Mesothelial cell of epicardium (in vitro differentiated cells): ENCODE results near the gene FES. TPM values are rescaled to one million over a fixed set of nuclear protein-coding genes. Genes with fewer than 3 reads are reported as not detected.
"Not testable (repeated sequence)": the region's sequence is repeated elsewhere in the genome, so short reads cannot be mapped to it uniquely, and the experiment has no call there.

ENCODE experiments used
- DNase-seq, 2 experiments: peaks; one replicate each; pipeline ENCODE4 v3.0.0; 2021; ENCODE audit warnings: low spot score in 2 of 2; ENCODE audit not compliant: unreplicated experiment in 2 of 2
- H3K27ac Mint-ChIP-seq: 2 replicates; pipeline ENCODE4 v1.8.0; 2021; ENCODE audit warnings: mixed read lengths
- H3K27me3 Mint-ChIP-seq: 2 replicates; pipeline ENCODE4 v1.8.0; 2021; ENCODE audit warnings: low read depth, mixed read lengths
- H3K36me3 Mint-ChIP-seq: 2 replicates; pipeline ENCODE4 v1.8.0; 2021; ENCODE audit warnings: mixed read lengths
- H3K4me1 Mint-ChIP-seq: 2 replicates; pipeline ENCODE4 v1.8.0; 2021; ENCODE audit warnings: mixed read lengths
- H3K4me3 Mint-ChIP-seq: 2 replicates; pipeline ENCODE4 v1.8.0; 2021; ENCODE audit warnings: mild to moderate bottlenecking, moderate library complexity, mixed read lengths
- H3K9me3 Mint-ChIP-seq: 2 replicates; pipeline ENCODE4 v1.8.0; 2021; ENCODE audit warnings: mixed read lengths
- CTCF ChIP-seq: fragments of 200-600 bp; sonication (generic); IDR thresholded peaks from one replicate; pipeline ENCODE4 v1.5.0; 2021; ENCODE audit warnings: antibody characterized with exemption; ENCODE audit not compliant: unreplicated experiment
- total RNA-seq: library from RNA; stranded (reverse); gene quantifications from 3 replicates; pipeline ENCODE4 v1.2.1, GENCODE V29; 2021

FES gene
- total RNA-seq, 1 donor from 2014 or later: 32.6 TPM

- H3K27me3 Mint-ChIP-seq: no peaks in the 10 kb centered on the region
- H3K27ac Mint-ChIP-seq: no peak overlapping the region
Observed at GRCh38 chr15:90845201-90845949, 38.9 kb upstream of the FES start.

GRCh38 chr15:90849424-90849823 is 34.9 kb upstream of the FES start:
- not testable (repeated sequence) for DNase-seq, H3K36me3 Mint-ChIP-seq, H3K9me3 Mint-ChIP-seq, H3K27me3 Mint-ChIP-seq, H3K4me3 Mint-ChIP-seq, H3K4me1 Mint-ChIP-seq, H3K27ac Mint-ChIP-seq

More at GRCh38 chr15:90845201-90845949, 38.9 kb upstream of the FES start:
- H3K4me1 Mint-ChIP-seq: peaks cover 5% of the 10 kb centered on the region
- H3K36me3 Mint-ChIP-seq: no peaks in the 10 kb centered on the region
- no peaks in the 10 kb centered on the region for H3K9me3 Mint-ChIP-seq
- no peak overlapping the region for H3K4me3 Mint-ChIP-seq
- DNase-seq: no peak
- TF ChIP-seq CTCF: no peak

- Mint-ChIP-seq H3K9me3 (no peaks in the 10 kb centered on the region), H3K36me3 (peaks cover 4% of the 10 kb centered on the region), H3K4me1 (no peaks in the 10 kb centered on the region), H3K4me3 (no peak overlapping the region), H3K27me3 (no peaks in the 10 kb centered on the region), H3K27ac (no peak overlapping the region)
- no peak for TF ChIP-seq CTCF
- DNase-seq: no peak
Observed at GRCh38 chr15:90851114-90851513, 33.2 kb upstream of the FES start.

- no peak overlapping the region for H3K4me3 Mint-ChIP-seq
- DNase-seq: no peak
- peaks cover 4% of the 10 kb centered on the region for H3K36me3 Mint-ChIP-seq
- no peak for TF ChIP-seq CTCF
- H3K9me3 Mint-ChIP-seq: no peaks in the 10 kb centered on the region
- H3K4me1 Mint-ChIP-seq: no peaks in the 10 kb centered on the region
- H3K27ac Mint-ChIP-seq: no peak overlapping the region
- H3K27me3 Mint-ChIP-seq: no peaks in the 10 kb centered on the region
Observed at GRCh38 chr15:90851940-90852339, 32.4 kb upstream of the FES start.

GRCh38 chr15:90855139-90855538 is 29.2 kb upstream of the FES start:
- Mint-ChIP-seq H3K27me3 (no peaks in the 10 kb centered on the region), H3K9me3 (no peaks in the 10 kb centered on the region), H3K36me3 (peaks cover 4% of the 10 kb centered on the region), H3K27ac (no peak overlapping the region), H3K4me1 (peaks cover 5% of the 10 kb centered on the region), H3K4me3 (no peak overlapping the region)
- DNase-seq: no peak
- TF ChIP-seq CTCF: no peak

- no peaks in the 10 kb centered on the region for H3K9me3 Mint-ChIP-seq
- no peaks in the 10 kb centered on the region for H3K27me3 Mint-ChIP-seq
- no peak overlapping the region for H3K4me3 Mint-ChIP-seq
- no peaks in the 10 kb centered on the region for H3K36me3 Mint-ChIP-seq
- peaks cover 5% of the 10 kb centered on the region for H3K4me1 Mint-ChIP-seq
- DNase-seq: no peak
- H3K27ac Mint-ChIP-seq: no peak overlapping the region
- TF ChIP-seq CTCF: no peak
Observed at GRCh38 chr15:90857337-90857736, 27.0 kb upstream of the FES start.
